ENCODE data around the gene CACNG4. TPM values are rescaled to one million over a fixed set of nuclear protein-coding genes. Genes with fewer than 3 reads are reported as not detected.

CACNG4 gene
- total RNA-seq, 1 experiment from 2014 or later: 6.3 TPM

DNA sequence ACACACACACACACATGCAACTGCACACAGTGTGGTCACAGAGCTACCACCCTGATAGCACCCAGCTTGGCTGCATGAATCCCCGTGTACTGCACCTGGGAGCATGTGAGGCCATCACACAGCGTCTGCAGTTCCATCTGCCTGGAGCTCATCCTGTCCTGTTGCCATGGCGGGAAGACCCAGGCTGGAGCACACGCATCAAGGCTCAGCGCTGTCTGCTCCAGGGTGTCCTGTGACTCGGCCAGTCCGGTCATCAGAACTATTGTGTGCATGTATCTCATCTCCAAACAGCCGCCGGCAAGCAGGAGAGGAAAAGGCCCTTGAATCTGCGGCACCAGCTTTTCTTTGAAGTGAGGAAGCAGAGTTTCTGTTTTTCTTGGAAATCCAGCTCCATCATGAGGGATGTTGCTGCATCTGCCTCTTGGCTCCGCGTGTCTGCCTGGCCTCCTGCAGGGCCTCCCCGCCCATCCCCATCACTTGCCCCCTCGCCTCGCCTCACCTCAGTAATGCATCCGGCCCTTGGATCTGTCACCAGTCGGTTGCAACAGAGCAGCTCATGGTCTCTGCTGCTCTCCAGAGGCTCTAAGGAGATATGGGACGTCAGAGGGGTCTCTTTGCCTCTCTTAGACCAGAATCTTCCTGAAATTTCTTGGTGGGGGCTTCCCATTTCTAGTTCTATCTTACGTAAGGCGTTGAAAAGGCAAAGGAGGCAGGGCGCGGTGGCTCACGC is 23.7 kb downstream of the CACNG4 start:
- Histone ChIP-seq H3K27me3 (ENCODE audit: insufficient read depth, low read length) (no peaks in the 10 kb centered on the region), H4K91ac (ENCODE audit: insufficient read length, low read depth, low read length) (no peak overlapping the region), H2BK12ac (ENCODE audit: insufficient read length, low read depth, low read length) (no peak overlapping the region), H2BK120ac (ENCODE audit: low read depth, low read length, poor library complexity, severe bottlenecking) (no peak overlapping the region), H4K8ac (replicated peaks; ENCODE audit: insufficient read length, low read depth, low read length) (no peak overlapping the region), H3K18ac (ENCODE audit: insufficient read length, low read depth, low read length) (no peak overlapping the region), H4K5ac (ENCODE audit: insufficient read length, low read depth, low read length) (no peak overlapping the region), H2BK15ac (ENCODE audit: low read depth, low read length) (no peak overlapping the region), H4K20me1 (ENCODE audit: control insufficient read depth, insufficient read depth, insufficient read length) (peaks cover 3% of the 10 kb centered on the region), H3K4ac (ENCODE audit: low read depth, low read length) (no peak overlapping the region), H3K23me2 (ENCODE audit: insufficient read length, low read depth, low read length, poor library complexity, severe bottlenecking) (no peaks in the 10 kb centered on the region), H2AFZ (ENCODE audit: low read length) (no peak overlapping the region), H3K79me1 (ENCODE audit: insufficient read depth, low read depth, low read length, poor library complexity, severe bottlenecking) (no peaks in the 10 kb centered on the region), H3K14ac (ENCODE audit: insufficient read depth, low read length) (no peak overlapping the region; the same call in 1 of the 2 replicates), H3T11ph (ENCODE audit: low read length) (no peak overlapping the region), H2BK5ac (ENCODE audit: insufficient read length, low read length) (no peak overlapping the region), H3K4me1 (ENCODE audit: insufficient read depth, low read length) (no peaks in the 10 kb centered on the region; the same call in 1 of the 2 replicates), H3K4me2 (ENCODE audit: insufficient read depth, insufficient read length, low read length) (no peak overlapping the region), H2AK5ac (ENCODE audit: insufficient read length, low read length) (no peak overlapping the region), H3K27ac (ENCODE audit: insufficient read length, low read depth, low read length) (no peak overlapping the region), H3K79me2 (ENCODE audit: insufficient read depth, low read length) (no peaks in the 10 kb centered on the region), H3K9ac (ENCODE audit: extremely low read depth, insufficient read length, low read length) (no peak overlapping the region), H2BK20ac (ENCODE audit: low read depth, low read length, poor library complexity, severe bottlenecking) (no peak overlapping the region), H3K56ac (ENCODE audit: insufficient read length, low read depth, low read length) (no peak overlapping the region), H3K23ac (ENCODE audit: insufficient read length, low read depth, low read length) (no peak overlapping the region), H3K9me3 (ENCODE audit: control insufficient read depth, low read depth, low read length) (no peaks in the 10 kb centered on the region)
- Mint-ChIP-seq H3K27ac (no peak overlapping the region; a peak in 1 of 7 replicates), H3K27me3 (ENCODE audit: low read depth) (peaks cover 9% of the 10 kb centered on the region), H3K4me3 (no peak overlapping the region), H3K9me3 (no peaks in the 10 kb centered on the region), H3K4me1 (peaks cover 0 to 4% of the 10 kb centered on the region in 2 experiments; a peak in 2 of 4 replicates), H3K36me3 (ENCODE audit: insufficient read depth in 1 of 3, low read depth in 3 of 3) (no peaks in the 10 kb centered on the region)
- TF ChIP-seq, protein P1, sequence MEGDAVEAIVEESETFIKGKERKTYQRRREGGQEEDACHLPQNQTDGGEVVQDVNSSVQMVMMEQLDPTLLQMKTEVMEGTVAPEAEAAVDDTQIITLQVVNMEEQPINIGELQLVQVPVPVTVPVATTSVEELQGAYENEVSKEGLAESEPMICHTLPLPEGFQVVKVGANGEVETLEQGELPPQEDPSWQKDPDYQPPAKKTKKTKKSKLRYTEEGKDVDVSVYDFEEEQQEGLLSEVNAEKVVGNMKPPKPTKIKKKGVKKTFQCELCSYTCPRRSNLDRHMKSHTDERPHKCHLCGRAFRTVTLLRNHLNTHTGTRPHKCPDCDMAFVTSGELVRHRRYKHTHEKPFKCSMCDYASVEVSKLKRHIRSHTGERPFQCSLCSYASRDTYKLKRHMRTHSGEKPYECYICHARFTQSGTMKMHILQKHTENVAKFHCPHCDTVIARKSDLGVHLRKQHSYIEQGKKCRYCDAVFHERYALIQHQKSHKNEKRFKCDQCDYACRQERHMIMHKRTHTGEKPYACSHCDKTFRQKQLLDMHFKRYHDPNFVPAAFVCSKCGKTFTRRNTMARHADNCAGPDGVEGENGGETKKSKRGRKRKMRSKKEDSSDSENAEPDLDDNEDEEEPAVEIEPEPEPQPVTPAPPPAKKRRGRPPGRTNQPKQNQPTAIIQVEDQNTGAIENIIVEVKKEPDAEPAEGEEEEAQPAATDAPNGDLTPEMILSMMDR (conservative IDR thresholded peaks at IDR 0.05): 0 out of 3 replicates have a peak, but pooled peaks have one; percentile 10
- DNase-seq: no peak
- no CpG with 5 or more reads among the region's 23 CpGs for WGBS (ENCODE audit: extremely low coverage, insufficient read length, low lambda C conversion rate)

Data from H9 (cell line).